ENCODE data around the gene OOSP3. TPM values are rescaled to one million over a fixed set of nuclear protein-coding genes. Genes with fewer than 3 reads are reported as not detected.

Gene OOSP3
- total RNA-seq, 1 donor from 2014 or later = not detected

DNA sequence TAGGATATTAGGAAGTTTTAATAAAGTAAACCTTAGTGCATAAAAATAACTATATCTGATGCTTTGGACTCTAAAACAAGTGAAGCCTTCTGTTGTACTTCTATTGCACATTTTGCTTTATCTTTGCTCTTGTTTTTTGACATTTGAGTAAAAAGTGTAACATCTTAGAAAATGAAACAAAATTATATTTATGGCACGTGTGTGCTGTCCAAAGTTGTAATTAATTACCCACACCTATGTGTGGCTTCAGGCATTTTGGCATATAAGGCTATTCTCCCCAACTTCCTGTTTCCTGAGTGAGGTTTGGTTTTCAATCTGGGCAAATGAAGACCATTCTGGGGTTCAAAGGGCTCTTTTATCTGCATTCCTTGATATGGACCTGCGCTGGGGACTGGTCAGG is 59.5 kb downstream of the OOSP3 start, which contains the start of gene OOSP1:
TSS of gene OOSP1 (plus strand) at position 301 of the 400 bp plus-strand sequence. CDS start at position 324, 23 bp downstream.
- Histone ChIP-seq H3K9me3 (no peaks in the 10 kb centered on the region), H3K27ac (no peak within 1 kb of the TSS), H3K36me3 (no peaks in the 10 kb centered on the region), H3K4me1 (no peaks in the 10 kb centered on the region), H3K27me3 (ENCODE audit: low read depth) (no peaks in the 10 kb centered on the region), H3K4me3 (no peak within 1 kb of the TSS)
- TF ChIP-seq, protein P1, sequence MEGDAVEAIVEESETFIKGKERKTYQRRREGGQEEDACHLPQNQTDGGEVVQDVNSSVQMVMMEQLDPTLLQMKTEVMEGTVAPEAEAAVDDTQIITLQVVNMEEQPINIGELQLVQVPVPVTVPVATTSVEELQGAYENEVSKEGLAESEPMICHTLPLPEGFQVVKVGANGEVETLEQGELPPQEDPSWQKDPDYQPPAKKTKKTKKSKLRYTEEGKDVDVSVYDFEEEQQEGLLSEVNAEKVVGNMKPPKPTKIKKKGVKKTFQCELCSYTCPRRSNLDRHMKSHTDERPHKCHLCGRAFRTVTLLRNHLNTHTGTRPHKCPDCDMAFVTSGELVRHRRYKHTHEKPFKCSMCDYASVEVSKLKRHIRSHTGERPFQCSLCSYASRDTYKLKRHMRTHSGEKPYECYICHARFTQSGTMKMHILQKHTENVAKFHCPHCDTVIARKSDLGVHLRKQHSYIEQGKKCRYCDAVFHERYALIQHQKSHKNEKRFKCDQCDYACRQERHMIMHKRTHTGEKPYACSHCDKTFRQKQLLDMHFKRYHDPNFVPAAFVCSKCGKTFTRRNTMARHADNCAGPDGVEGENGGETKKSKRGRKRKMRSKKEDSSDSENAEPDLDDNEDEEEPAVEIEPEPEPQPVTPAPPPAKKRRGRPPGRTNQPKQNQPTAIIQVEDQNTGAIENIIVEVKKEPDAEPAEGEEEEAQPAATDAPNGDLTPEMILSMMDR (IDR thresholded peaks at IDR 0.05) = no peak
- DNase-seq = no peak
- intact Hi-C loops (cut with DNase I) = no loop called here
- no peak for ATAC-seq

DNA sequence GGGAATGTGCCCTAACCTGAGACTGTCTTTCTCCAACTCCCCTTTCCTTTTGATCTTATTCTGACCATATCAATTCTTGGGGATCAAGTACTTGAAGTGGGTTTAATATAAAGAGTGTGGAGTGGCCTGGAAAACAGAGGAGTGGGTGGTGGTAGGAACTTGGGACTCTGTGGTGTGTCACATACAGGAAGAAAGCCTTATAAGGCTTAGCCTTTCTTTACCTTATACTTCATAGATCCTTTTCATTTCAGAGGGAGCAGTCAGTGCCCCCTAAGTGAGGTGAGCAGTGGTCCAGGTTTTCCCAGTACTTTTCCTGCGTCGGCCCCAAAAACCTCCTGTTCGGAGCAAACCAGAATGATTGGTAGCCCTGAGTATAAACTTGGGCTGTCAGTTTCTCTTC is 60.1 kb downstream of the OOSP3 start:
- no peak overlapping the region for H3K4me3 ChIP-seq
- ATAC-seq = no peak
- H3K4me1 ChIP-seq = no peaks in the 10 kb centered on the region
- no peaks in the 10 kb centered on the region for H3K27me3 ChIP-seq (ENCODE audit: low read depth)
- intact Hi-C loops (cut with DNase I) = no loop called here
- no peaks in the 10 kb centered on the region for H3K9me3 ChIP-seq
- no peak overlapping the region for H3K27ac ChIP-seq
- no peak for DNase-seq
- no peaks in the 10 kb centered on the region for H3K36me3 ChIP-seq
- TF ChIP-seq, protein P1 (IDR thresholded peaks at IDR 0.05) = no peak

DNA sequence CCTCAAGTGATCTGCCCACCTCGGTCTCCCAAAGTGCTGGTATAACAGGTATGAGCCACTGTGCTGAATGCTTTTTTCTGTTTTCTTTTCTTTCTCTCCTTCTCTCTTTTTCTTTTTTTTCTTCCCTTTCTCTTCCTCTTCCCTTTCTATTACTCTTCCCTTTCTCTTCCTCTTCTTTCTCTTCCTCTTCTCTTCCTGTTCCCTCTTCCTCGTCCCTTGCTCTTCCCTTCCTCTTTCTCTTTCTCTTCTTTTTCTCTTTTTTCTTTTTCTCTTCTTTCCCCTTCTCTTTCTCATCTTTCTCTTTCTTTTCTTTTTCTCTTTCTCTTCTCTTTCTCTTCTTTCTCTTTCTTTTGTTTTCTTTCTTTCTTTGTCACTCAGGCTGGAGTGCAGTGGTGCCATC is 60.9 kb downstream of the OOSP3 start:
- DNase-seq = no peak
- intact Hi-C loops (cut with DNase I) = no loop called here
- TF ChIP-seq, protein P1 (IDR thresholded peaks at IDR 0.05) = no peak

DNA sequence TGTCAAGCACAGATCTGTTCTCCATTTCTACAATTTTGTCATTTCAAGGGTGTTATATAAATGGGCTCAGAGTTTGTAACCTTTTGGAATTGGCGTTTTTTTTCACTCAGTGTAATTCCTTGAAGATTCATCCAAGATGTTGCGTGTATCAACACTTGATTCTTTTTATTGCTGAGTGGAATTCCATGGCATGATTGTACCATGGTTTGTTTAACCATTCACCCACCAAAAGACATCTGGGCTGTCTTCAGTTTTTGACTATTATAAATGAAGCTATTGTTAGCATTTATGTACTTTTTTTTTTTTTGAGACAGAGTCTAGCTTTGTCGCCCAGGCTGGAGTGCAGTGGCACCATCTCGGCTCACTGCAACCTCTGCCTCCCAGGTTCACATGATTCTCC is 62.5 kb downstream of the OOSP3 start:
- Histone ChIP-seq H3K36me3 (no peaks in the 10 kb centered on the region), H3K27me3 (ENCODE audit: low read depth) (no peaks in the 10 kb centered on the region), H3K27ac (no peak overlapping the region), H3K9me3 (no peaks in the 10 kb centered on the region), H3K4me1 (no peaks in the 10 kb centered on the region), H3K4me3 (no peak overlapping the region)
- intact Hi-C loops (cut with DNase I) = no loop called here
- ATAC-seq (no peak), DNase-seq (no peak)
- TF ChIP-seq, protein P1 (IDR thresholded peaks at IDR 0.05) = no peak

More for the DNA sequence above, 60.9 kb downstream of the OOSP3 start:
- Histone ChIP-seq H3K9me3 (no peaks in the 10 kb centered on the region), H3K4me1 (no peaks in the 10 kb centered on the region), H3K27me3 (ENCODE audit: low read depth) (no peaks in the 10 kb centered on the region), H3K4me3 (no peak overlapping the region), H3K36me3 (no peaks in the 10 kb centered on the region), H3K27ac (no peak overlapping the region)
- no peak for ATAC-seq

DNA sequence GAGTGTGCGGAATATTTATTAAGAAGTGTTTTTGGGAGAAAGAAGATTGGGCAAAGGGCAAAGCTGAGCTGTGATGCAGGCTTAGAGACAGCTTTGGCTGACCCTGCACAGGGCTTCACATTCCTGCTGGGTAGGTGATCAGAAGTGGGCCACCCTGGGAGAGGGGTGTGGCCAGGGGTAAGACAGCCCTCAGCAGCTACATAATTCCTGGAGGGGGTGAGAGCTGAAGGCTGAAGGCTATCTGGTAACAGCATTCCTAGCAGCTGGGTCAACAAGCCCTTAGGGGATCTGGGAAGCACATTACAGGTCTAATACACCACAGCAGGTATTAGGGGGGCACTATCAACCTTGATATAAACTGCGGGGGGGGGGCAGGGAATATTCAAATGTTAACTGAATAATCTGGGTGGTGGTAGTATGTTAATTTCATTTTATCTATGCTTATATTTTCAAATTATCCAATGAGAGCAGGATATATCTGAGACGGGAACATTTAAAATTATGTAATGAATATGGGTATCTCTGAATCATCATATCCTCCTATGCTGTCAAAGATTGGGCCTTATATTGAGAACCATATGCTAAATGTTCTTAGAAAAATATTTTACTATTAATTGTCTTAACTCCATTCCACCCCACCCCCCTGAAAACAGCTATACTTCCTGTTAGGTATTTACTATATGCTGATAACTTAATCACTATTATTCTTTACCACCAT is 65.6 kb downstream of the OOSP3 start:
- DNase-seq = no peak
- intact Hi-C loops (cut with DNase I) = no loop called here

More for the DNA sequence above, 65.6 kb downstream of the OOSP3 start:
- Histone ChIP-seq H3K4me1 (no peaks in the 10 kb centered on the region), H3K4me3 (no peak overlapping the region), H3K9me3 (no peaks in the 10 kb centered on the region), H3K27me3 (ENCODE audit: low read depth) (no peaks in the 10 kb centered on the region), H3K36me3 (no peaks in the 10 kb centered on the region), H3K27ac (no peak overlapping the region)
- TF ChIP-seq, protein P1 (IDR thresholded peaks at IDR 0.05) = no peak
- ATAC-seq = no peak

All from lower lobe of right lung (tissue), 2 donors.